PFSK-1 (cell line): ENCODE measurements around the gene TCOF1.

Experiments used
- FOXP2 ChIP-seq: optimal IDR thresholded peaks from 2 replicates; pipeline ENCODE3; 2011; ENCODE audit warnings: borderline replicate concordance, control low read depth, inconsistent platforms; ENCODE audit not compliant: insufficient read depth; ENCODE audit errors: extremely low read length, extremely low read depth
- POLR2AphosphoS5 ChIP-seq: IDR thresholded peaks from 2 replicates; pipeline ENCODE4 v1.6.1; 2012; ENCODE audit warnings: low read depth, mild to moderate bottlenecking, control low read depth, low read length, moderate library complexity
- REST ChIP-seq, 2 experiments: IDR thresholded peaks; 2 replicates each; pipeline versions ENCODE4 v1.6.1 to v1.8.0; 2011 to 2012; ENCODE audit warnings: low read depth in 2 of 2, low read length in 2 of 2, control low read depth in 1 of 2, inconsistent platforms in 1 of 2, mild to moderate bottlenecking in 1 of 2, moderate library complexity in 1 of 2; ENCODE audit not compliant: insufficient read depth in 1 of 2
- SIN3A ChIP-seq: IDR thresholded peaks from 2 replicates; pipeline ENCODE4 v1.6.1; 2012; ENCODE audit warnings: mild to moderate bottlenecking, low read length, moderate library complexity, borderline replicate concordance; ENCODE audit not compliant: insufficient read depth
- TAF1 ChIP-seq: IDR thresholded peaks from 2 replicates; pipeline ENCODE4 v1.6.1; 2012; ENCODE audit warnings: low read length, control low read depth, borderline replicate concordance; ENCODE audit not compliant: insufficient read depth

DNA sequence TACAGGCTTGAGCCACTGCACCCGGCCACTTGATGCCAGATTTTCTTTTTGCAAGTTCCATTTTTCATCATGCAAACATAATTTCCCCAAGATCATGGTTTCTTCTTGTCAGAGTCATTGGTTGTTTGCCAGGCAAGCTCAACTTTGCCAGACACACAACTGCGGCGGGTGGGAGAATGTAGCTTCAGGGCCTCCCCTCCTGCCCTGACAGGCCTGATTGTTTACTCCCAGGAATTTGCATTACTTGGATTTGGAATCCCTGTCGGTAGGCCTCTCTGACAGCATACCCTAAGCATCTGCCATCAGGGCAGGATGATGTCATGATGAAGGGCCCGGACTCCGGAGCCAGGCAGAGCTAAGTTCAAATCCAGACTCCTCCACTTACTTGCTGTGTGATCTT lies 77.0 kb downstream of the TCOF1 start:
- TF ChIP-seq POLR2AphosphoS5 (no peak), REST (IDR thresholded peaks at IDR 0.05; ENCODE audit: insufficient read depth in 1 of 2, low read depth in 2 of 2, low read length in 2 of 2) (no peak), TAF1 (no peak), FOXP2 (no peak), SIN3A (no peak)
